Gastrocnemius medialis (tissue), 4 donors: ENCODE results near the gene SOCS2. TPM values are rescaled to one million over a fixed set of nuclear protein-coding genes. Genes with fewer than 3 reads are reported as not detected.

Experiments used
- ATAC-seq, 2 donors: fragments of 150-250 bp; one replicate each; pipeline ENCODE4 v1.9.1; 2016
- DNase-seq, 2 donors: peaks; one replicate each; pipeline ENCODE4 v3.0.0-alpha.2; 2019
- H3K27ac ChIP-seq, 4 donors: fragments of 200-600 bp; sonication (generic); 1 replicate in 1 of 4; 2 replicates in 3 of 4; pipeline ENCODE4 v1.5.1; 2016 to 2018; ENCODE audit warnings: mild to moderate bottlenecking in 2 of 4, moderate library complexity in 1 of 4
- H3K27me3 ChIP-seq, 3 donors: fragments of 200-600 bp; sonication (generic) in 2 of 3; 1 replicate in 1 of 3; 2 replicates in 2 of 3; pipeline versions ENCODE4 v1.5.1 to v1.6.0; 2016 to 2019; ENCODE audit warnings: mild to moderate bottlenecking in 1 of 3, moderate library complexity in 1 of 3
- H3K36me3 ChIP-seq, 2 donors: fragments of 200-600 bp; sonication (generic) in 1 of 2; one replicate each; pipeline ENCODE4 v1.5.1; 2017 to 2018
- H3K4me1 ChIP-seq, 2 donors: fragments of 200-600 bp; sonication (generic) in 1 of 2; one replicate each; pipeline ENCODE4 v1.5.1; 2016 to 2017; ENCODE audit warnings: mild to moderate bottlenecking in 2 of 2
- H3K4me3 ChIP-seq, 4 donors: fragments of 200-600 bp; sonication (generic) in 3 of 4; 1 replicate in 1 of 4; 2 replicates in 3 of 4; pipeline ENCODE4 v1.5.1; 2016 to 2019; ENCODE audit warnings: mild to moderate bottlenecking in 2 of 4
- H3K9me3 ChIP-seq, 3 donors: fragments of 200-600 bp; sonication (generic) in 2 of 3; 1 replicate in 1 of 3; 2 replicates in 2 of 3; pipeline ENCODE4 v1.5.1; 2016 to 2019
- CTCF ChIP-seq, 5 experiments: fragments of 450-650 bp in 3 of 5; fragments of 200-600 bp in 2 of 5; sonication (generic) in 2 of 5; IDR thresholded peaks in 4 of 5; conservative IDR thresholded peaks in 1 of 5; 1 replicate in 4 of 5; 2 replicates in 1 of 5; pipeline ENCODE4 v1.5.1; 2016 to 2019; ENCODE audit warnings: antibody characterized with exemption in 5 of 5, mild to moderate bottlenecking in 3 of 5, moderate library complexity in 3 of 5
- POLR2A ChIP-seq, 2 donors: fragments of 450-650 bp; IDR thresholded peaks; one replicate each; pipeline ENCODE4 v1.6.1; 2017; ENCODE audit warnings: antibody characterized with exemption in 2 of 2, mild to moderate bottlenecking in 2 of 2, moderate library complexity in 2 of 2
- in situ Hi-C, 4 donors: fragments of 200-750 bp; cut with MboI; loops; one replicate each; pipeline versions ENCODE4 v1.15.0 to v1.8.0; 2017; ENCODE audit warnings: low sequenced_read_pairs in 4 of 4
- intact Hi-C: fragments of 100-400 bp; cut with DNase I; formaldehyde crosslinking; loops from one replicate; pipeline ENCODE4 v1.15.1; 2023; ENCODE audit warnings: low total_unique reads
- total RNA-seq, 4 donors: library from RNA; depleted of rRNA; stranded (reverse); fragments of >200 nt; gene quantifications; one replicate each; pipeline versions ENCODE4 v1.1.0 to v1.2.3, GENCODE V29; 2016

SOCS2 gene
- total RNA-seq, 4 donors from 2014 or later: 4.3 to 14.9 (median 5.3) TPM

DNA sequence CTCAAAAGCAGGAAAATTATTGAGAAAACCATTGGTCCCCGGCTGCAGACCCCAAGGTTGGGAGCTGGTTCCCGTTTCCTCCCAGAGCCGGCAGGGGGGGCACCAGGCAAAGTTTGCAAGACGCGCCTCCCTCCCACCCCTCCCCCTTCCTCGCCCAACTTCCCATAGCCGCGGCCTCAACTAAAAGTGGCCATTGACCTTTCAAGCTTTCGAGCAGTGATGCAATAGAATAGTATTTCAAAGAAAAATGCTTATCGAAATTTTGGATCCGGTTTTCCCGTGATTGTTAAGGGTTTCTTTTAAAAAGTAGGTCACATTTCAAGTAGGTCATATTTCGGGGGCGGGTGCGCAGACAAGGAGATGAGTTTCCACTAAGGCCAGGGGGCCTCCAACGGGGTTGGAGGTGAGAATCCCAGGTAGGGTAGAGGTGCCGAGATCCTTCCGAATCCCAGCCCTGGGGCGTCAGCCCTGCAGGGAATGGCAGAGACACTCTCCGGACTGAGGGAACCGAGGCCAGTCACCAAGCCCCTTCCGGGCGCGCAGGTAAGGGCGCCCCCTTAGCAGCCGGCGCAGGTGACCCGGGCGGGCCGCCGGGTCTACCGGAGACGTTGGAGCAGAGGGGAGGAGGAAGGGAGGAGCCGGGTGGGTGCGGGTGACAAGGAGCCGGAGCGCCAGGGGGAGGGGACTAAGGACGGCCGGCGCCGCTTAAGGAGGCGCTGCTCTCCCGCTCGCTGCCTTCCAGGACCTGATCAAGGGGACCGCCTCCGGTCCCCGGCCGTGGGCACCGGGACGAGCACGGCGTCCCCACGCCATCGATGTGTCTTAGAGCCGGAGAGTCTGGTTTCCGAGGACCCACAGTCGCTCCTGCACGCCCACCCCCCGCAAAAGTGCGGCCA, 2.6 kb upstream of the SOCS2 start:
- Histone ChIP-seq H3K36me3 (no peaks in the 10 kb centered on the region), H3K4me1 (peaks cover 5 to 28% of the 10 kb centered on the region in 2 donors), H3K9me3 (no peaks in the 10 kb centered on the region), H3K27ac (peak overlapping the region; percentile 76 to 89 (median 83)), H3K27me3 (peaks cover 11 to 28% (median 18%) of the 10 kb centered on the region in 3 donors), H3K4me3 (peak overlapping the region; percentile 77 to 96 (median 85))
- peak; percentile 71 to 73 for DNase-seq
- peak; percentile 77 to 81 for ATAC-seq
- TF ChIP-seq CTCF (IDR thresholded peaks at IDR 0.05 in 4 of 5, conservative IDR thresholded peaks at IDR 0.05 in 1 of 5) (peak; percentile 74 to 92 (median 82)), POLR2A (IDR thresholded peaks at IDR 0.05) (no peak)
- intact Hi-C loops: loop anchor here (1.0 to 10.0 kb wide), 8 partner anchors 21 to 531 kb away; partner anchors contain the start of gene CRADD
- in situ Hi-C loops: loop anchor here (5.0 to 25.0 kb wide), 5 partner anchors 105 to 532 kb away; partner anchors contain the start of gene CRADD (in 2 of the 4)

DNA sequence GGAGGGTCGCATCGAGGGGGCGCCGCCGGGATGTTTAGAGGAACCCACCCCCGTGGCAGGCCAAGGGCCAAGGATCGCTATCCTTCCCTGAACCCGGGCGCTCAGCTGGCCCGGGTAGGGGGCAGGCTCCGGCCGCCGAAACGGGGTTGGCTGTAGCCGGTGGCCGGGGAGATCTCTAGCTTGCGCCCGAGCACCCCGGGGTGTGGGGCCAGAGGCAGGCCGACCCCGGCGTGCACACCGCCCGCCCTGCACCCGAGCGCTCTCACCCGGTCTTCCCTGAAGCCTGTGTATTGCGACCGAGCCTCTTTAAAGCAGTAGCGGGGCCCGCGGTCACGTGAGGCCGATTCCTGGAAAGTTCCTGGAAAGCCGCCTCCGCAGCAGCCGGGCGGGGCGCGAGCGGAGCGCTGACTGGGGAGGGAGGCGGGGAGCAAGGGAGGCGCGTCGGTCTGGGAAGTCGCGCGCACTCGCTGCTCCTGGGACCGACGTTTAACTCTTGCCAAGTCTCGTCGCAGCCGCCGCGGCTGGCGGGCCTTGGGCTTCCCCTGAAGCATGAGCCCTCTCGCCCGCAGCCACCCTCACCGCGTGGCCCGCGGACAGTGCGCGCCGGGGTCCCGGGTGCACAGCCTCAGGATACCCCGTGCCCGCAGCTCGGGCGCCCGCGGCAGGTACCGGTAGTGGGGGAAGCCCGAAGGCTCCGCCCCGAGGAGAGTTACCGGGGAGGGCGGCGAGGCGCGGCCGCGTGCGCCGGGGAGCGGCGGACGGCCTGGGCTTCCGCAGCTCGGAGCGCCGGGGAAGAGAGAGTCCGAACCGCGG, 1.7 kb upstream of the SOCS2 start:
- TF ChIP-seq CTCF (IDR thresholded peaks at IDR 0.05 in 4 of 5, conservative IDR thresholded peaks at IDR 0.05 in 1 of 5) (peak in 3 of 5 experiments; percentile 1 to 33 (median 21)), POLR2A (IDR thresholded peaks at IDR 0.05) (peak; percentile 44 to 82)
- in situ Hi-C loops (loop anchor here in 3 of 4 donors (10.0 to 25.0 kb wide), 3 partner anchors 104 to 417 kb away; partner anchors contain the start of gene CRADD (in 2 of the 3)), intact Hi-C loops (loop anchor here (1.0 to 10.0 kb wide), 6 partner anchors 20 to 504 kb away; partner anchors contain the start of gene CRADD)
- H3K36me3 ChIP-seq: no peaks in the 10 kb centered on the region
- H3K27ac ChIP-seq: peak overlapping the region; percentile 76 to 89 (median 83)
- peaks cover 5 to 28% of the 10 kb centered on the region in 2 donors for H3K4me1 ChIP-seq
- ATAC-seq: peak; percentile 73 to 74
- H3K9me3 ChIP-seq: no peaks in the 10 kb centered on the region
- peaks cover 11 to 28% (median 18%) of the 10 kb centered on the region in 3 donors for H3K27me3 ChIP-seq
- peak overlapping the region; percentile 77 to 96 (median 85) for H3K4me3 ChIP-seq
- DNase-seq: peak; percentile 83 to 87

GRCh38 chr12:93571365-93571924, 1.0 kb upstream of the SOCS2 start:
- DNase-seq (peak; percentile 16 to 27), ATAC-seq (no peak)
- intact Hi-C loops: loop anchor here (2.0 to 10.0 kb wide), 4 partner anchors 19 to 503 kb away; no protein-coding TSS in a partner anchor
- peaks cover 11 to 28% (median 18%) of the 10 kb centered on the region in 3 donors for H3K27me3 ChIP-seq
- TF ChIP-seq POLR2A (IDR thresholded peaks at IDR 0.05): no peak
- TF ChIP-seq CTCF (IDR thresholded peaks at IDR 0.05 in 4 of 5, conservative IDR thresholded peaks at IDR 0.05 in 1 of 5): peak in 1 of 5 experiments; percentile 49
- in situ Hi-C loops: loop anchor here in 3 of 4 donors (10.0 to 25.0 kb wide), 3 partner anchors 103 to 416 kb away; partner anchors contain the start of gene CRADD (in 2 of the 3)
- peak overlapping the region; percentile 76 to 89 (median 83) for H3K27ac ChIP-seq
- H3K9me3 ChIP-seq: no peaks in the 10 kb centered on the region
- H3K4me3 ChIP-seq: peak overlapping the region; percentile 77 to 96 (median 85)
- no peaks in the 10 kb centered on the region for H3K36me3 ChIP-seq
- H3K4me1 ChIP-seq: peaks cover 5 to 28% of the 10 kb centered on the region in 2 donors
